HepG2 (cell line): ENCODE results near the gene TMEM198.

Experiments
- CTCF ChIP-seq: sonication (generic); formaldehyde crosslinking; IDR thresholded peaks from 2 replicates; pipeline ENCODE4 v1.5.0; 2020; ENCODE audit warnings: mild to moderate bottlenecking, missing genetic modification reagents, moderate library complexity
- KAT7 ChIP-seq: IDR thresholded peaks from 2 replicates; pipeline ENCODE4 v1.6.1; 2018; ENCODE audit warnings: borderline replicate concordance, missing compliant biosample characterization
- PCBP1 ChIP-seq: fragments of 200-400 bp; formaldehyde crosslinking; IDR thresholded peaks from 2 replicates; pipeline ENCODE4 v1.6.1; 2017; ENCODE audit warnings: mild to moderate bottlenecking, low read depth, low read length, borderline replicate concordance
- ZNF207 ChIP-seq: fragments of 450-650 bp; IDR thresholded peaks from 2 replicates; pipeline ENCODE4 v1.6.1; 2016; ENCODE audit warnings: antibody characterized with exemption, borderline replicate concordance
- ZNF282 ChIP-seq: fragments of 450-650 bp; IDR thresholded peaks from 2 replicates; pipeline ENCODE4 v1.6.1; 2018; ENCODE audit not compliant: partially characterized antibody
- ZNF713 ChIP-seq: sonication (generic); formaldehyde crosslinking; IDR thresholded peaks from 2 replicates; pipeline ENCODE4 v1.4.0; 2020; ENCODE audit warnings: mild to moderate bottlenecking, missing genetic modification reagents

GRCh38 chr2:219581346-219581745 is 37.5 kb downstream of the TMEM198 start:
- TF ChIP-seq ZNF713 (no peak), CTCF (CRISPR knock-in tag) (no peak), ZNF282 (no peak), ZNF207 (no peak), PCBP1 (no peak), KAT7 (CRISPR knock-in tag) (no peak)
